T follicular helper cell (primary cell): ENCODE data around the gene TKT.

Experiments used
- DNase-seq: peaks from one replicate; pipeline ENCODE4 v3.0.0-alpha.2; 2020; ENCODE audit warnings: low read depth

The TKT gene

DNA sequence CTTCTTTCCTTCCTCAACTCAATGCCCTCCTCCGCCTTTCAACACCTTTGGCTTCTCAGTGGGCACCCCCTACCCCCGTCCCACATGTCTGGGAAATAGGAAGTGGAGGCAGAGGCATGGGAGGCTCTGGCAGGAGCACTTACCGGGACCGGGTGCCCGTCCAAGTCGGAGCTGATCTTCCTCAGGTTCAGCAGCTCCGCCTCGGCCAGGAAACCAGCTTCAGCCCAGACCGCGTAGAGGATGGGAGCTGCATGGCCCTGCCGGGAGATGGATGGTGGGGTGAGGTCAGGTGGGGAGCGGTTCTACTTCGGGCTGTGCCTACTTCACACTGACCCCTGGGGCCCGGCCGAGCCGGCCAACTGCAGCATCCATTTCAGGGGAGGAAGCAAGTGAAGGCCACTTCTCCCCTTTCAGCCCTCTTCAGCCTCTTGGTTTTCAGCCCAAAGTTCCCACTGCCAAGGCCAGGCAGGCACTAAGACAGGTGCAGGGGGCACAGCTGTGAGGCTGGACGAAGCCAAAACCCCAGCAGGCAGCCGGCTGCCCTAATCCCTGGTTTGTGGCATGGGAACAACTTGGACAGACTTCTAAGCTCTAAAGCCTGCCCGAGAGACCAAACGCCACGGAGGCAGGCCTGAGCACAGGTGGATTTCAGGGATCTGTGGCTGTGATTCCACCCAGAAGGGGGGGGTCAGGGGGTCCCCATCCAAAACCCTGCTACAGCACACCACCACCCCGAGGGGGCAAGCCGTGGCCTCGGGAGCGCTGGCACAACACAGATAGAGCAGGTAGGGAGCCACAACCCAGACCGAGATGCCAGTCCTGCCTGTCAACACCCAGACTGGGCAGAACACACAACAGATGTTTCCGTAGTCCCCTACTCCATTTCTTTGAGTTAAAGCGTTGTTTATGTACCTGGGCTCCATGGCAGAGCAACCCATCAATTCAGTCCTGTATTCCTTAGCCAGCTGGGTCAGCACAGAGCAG, 14.5 kb downstream of the TKT start:
- DNase-seq: no peak

DNA sequence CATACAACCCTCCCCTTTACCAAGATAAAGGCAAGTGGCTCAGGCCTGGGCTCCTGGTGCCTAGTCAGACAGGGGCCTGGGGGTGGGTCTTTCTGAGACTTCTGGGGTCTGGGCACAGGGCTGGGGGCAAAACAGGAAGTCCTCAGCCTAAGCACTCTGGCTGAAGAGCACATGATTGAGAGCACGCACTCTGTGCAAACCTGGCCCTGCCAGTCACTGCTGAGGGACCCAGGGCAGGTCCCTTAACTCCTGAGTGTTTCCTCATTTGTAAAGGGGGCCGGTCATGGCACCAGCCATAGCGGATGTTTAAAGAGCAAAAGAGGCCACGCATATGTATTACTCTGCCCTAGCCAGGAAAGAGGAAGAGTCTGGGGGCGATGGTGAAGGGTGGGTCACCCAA, 16.0 kb downstream of the TKT start:
- DNase-seq: no peak

DNA sequence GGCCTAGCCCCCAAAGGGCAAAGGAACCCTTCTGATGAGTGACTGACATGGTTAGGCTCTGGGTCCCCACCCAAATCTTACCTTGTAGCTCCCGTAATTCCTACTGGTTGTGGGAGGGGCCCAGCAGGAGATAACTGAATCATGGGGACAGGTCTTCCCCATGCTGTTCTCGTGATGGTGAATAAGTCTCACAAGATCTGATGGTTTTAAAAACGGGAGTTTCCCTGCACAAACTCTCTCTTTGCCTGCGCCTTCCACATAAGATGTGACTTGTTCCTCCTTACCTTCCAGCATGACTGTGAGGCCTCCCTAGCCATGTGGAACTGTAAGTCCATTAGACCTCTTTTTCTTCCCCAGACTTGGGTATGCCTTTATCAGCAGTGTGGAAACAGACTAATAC, 16.9 kb downstream of the TKT start:
- no peak for DNase-seq

DNA sequence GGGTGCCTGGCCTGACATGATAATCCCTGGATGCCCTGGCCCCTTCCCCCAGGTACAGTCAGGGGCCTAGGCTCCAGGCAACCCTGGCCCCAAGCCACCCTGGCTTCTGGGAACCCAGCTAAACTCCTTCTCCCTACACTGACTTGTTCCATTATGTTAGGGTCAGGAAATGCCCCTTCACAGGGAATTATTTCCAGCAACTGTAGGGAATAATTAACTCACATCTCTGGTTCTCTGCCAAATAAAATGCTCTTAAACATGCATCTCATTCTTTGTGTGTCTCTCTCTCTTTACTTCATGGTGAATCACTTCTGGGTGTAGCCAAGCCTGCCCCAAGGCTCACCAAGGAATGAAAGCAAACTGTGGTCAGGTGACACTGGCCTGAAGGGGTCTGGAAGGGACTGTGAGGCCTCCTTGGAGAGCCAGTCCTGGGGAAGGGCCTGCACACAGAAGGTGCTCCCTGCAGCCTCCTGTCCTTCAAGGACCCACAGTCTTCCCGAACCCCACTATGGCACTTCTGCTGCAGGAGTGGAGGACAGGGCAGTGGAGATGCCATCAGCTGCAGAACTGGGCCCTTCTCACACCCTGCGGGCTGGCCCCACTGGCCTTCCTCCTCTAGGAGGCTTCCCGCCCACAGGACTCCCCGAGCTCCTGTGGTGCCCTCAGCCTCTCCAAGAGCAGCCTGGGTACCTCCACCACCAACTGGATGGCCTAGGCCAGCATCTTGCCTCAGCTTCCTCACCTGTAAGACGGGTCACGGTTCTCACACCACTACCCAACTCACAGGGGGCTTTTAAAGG, 17.6 kb downstream of the TKT start:
- no peak for DNase-seq

DNA sequence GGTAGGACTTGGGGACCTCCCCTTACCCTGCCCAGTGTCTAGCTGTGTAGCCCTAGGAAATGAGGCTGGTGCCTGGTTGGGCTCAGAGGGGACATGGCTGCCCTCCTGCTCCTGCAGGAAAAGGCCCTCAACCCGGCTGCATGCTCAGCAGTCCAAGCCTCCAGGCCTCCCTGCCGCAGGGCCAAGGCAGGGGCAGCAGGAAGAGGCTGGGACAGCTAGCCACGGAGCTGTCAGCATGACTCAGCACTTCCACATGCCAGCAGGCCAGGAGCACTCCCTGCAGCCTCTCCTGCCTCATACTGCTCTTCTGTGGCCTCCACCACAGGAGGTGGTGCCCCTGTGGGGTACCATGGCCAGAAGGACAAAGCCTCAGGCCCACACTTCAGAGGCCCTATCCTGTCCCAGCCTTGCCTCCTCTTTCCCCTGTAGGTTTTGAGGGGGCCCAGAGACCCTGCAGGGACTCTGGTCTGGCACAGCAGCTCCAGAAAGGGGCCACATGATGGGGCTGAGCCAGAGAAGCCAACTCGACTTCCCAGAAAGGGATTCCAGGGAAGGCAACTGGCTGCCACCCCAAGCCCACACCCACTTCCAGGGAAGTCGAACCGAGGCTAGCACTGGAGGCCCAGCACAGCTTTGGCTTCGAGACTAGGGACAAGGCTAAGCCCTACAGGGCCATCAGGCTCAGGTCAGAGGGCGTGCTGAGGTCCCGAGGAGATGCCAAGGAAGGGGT, 19.5 kb downstream of the TKT start:
- DNase-seq: no peak

DNA sequence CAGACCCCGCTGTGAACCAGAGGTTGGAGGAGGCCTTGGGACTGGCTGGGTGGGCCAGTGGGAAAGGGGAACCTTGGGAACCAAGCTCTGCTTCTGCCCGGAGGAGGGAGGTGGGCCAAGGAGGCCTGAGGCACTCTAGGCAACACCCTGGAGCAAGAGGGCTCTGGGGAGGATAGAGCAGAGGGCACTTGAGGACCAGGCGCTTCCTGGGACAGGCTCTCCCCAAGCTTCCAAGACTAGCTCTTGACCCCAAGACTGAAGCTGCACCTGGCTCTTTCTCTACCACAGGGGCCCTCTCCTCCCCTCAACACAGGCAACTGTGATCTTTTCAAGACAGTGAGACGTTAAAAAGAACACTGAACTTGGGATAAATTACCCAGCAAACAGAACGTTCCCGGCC, 20.3 kb downstream of the TKT start:
- no peak for DNase-seq

DNA sequence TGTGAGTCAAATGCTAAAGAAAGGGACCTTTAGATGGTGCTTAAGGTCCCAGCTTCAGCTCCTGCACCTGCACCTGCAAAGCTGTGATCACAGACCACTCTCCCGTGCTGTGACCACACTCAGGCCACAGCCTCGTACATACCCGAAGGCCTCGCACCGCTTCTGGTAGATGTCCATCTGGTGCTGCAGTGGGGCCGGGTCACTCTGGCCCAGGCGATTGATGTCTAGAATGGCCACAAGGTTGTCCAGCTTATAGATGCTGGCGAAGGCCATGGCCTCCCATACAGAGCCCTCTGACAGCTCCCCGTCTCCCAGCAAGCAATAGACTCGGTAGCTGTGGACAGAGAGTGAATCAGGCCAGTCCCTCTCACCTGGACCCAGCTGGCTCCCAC, 21.0 kb downstream of the TKT start:
- no peak for DNase-seq

DNA sequence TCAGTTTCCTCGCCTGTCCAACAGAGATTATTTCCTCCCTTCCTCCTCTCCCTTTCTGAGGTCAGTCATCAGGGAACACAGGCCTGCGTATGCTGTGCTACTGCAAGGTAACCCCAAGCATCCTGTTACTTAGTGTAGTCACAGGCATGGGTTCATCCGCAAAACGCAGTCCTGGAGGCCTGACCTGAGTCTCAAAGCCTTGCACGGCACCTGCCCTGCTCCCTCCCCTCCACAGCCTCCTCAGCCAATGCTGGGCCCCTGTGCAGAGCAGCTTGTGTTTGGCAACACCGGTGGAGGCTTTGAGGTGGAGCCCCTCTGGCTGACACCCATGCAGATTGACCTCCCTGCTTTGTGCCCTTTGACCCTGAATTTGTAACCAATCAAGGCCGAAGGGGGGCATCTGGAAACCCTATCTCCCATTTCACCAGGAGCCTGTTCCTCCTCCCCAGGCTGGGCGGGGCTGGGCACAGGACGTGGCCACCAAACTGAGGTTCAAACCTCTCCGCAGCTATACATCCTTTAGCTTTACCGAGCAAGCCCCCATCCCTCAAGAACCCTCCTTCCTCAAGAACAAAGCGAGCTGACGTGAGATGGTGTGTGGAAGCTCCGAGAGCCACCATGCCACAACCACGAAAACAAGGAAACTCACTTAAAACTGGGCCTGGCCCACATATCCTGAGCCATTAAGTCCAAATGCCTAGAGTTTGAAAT, 21.5 kb downstream of the TKT start:
- DNase-seq: no peak

DNA sequence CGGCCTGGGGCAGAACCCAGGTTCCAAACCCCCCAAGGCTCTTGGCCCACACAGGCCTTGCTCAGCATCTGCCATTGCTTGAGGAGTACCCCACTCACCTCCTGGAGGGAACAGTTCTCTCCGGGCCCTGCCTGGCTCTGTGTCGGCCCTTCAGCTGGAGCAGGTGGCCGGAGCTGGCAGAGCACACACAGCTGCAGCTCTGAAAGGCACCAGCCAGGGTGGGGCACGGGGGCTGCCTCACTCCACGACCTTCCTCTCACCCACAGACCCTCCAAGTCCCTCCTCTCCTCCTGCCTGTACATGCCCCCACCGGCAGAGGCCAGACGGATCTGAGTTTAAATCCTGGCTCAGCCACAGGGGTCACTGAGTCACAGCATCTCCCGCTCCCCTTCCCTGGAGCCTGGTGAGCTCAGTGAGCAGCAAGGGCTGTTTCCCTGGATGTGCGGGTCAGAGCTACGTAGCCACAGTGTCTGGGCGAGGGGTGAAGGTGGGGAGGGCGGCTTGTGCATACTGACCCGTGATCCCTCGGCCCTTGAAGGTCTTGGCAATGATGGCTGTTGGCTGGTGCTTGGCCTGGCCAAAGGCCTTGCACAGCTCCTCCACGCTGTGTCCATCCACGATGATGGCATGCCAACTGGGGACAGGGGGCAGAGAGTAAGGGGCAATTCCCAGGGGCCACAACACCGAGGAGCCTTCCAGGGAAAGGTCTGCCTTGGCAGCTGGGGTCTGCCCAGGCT, 23.0 kb downstream of the TKT start:
- no peak for DNase-seq

DNA sequence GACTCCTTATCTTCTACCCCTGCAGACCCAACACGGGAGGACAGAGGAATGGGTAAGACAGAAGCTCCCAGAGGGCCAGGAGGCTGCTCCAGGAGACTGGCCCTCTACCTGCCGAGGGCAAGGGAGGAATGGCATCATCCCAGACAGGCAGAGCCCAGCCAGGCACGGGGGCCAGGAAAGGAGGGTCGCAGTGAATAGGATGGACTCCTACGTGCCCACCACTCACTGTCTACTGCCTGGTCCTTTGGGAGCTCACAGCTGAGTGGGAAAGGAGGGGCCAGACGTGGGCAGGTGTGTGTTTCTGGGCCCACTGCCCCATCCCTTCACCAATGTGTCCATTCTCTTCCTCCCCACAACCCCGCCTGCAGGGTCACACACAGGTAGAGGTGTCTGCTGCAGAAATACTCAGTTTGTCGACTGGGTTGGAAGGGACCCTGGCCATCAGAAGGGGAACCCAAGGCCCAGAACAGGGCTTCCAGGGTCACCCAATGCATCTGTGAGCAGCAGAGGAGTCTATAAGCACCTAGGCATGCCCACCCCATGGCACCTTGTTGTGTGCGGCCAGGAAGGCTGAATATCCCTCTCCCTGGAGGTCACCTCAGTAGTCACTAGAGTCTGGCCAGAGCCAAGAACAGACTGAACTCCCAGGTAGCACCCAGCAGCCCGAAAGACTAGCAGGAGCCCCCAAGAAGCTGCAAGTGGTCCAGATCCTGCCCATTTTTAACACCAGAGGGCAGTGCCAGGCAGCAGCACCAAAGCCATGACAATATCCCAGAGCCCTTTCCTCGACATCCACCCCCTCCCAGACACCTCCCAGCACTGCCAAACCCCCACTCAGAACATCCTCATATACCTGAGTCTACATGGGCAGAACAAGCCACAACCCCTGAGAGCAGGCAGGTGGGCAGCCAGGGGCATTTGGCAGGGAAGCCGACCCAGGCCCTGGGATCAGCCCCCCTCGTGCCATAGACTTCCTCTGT, 24.0 kb downstream of the TKT start:
- DNase-seq: no peak

DNA sequence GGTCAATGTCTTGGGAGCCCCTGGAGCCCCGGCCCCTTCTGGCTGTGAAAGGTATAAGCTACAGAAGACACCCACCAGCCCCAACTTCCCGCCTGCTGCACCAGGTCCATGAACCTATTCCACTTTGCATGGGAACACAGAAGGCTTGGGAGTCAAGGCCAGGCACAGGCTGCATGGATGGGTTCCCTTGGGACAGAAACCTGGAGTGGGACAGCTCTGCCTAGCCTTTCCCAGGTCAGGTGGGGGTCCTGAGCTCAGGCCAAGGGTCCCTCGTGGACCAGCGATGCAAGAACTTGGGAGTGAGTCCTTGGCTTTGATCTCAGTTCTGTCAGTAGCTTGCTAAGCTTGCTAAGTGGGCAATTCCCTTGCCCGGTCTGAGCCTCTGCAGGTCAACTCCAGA, 25.0 kb downstream of the TKT start:
- no peak for DNase-seq

DNA sequence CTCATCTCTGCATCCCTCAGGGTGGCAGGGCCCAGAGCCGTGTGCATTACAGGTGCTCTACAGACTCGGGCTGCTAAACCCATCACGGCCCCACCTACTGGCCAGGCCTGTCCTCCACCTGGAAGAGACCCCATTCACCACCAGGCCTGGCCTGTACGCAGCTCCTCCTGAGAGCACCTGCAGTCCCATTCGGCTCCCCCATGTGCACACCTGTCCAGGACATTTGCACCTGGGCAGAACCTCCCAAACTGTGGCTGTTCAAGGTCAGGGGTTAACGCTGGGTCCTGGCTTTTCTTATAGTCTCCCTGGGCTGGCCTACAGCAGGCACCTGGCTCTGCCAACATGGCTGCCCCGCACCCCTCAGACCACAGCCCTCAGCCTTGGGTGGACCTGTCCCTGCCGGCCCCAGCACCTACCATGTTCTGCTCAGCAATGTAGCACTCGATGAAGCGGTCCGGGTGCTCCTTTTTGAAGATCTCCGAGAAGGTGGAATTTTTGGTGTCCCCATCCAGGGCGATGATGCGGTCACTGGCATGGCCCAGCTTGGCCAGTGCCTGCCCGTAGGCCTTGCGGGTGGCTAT, 25.7 kb downstream of the TKT start:
- no peak for DNase-seq

DNA sequence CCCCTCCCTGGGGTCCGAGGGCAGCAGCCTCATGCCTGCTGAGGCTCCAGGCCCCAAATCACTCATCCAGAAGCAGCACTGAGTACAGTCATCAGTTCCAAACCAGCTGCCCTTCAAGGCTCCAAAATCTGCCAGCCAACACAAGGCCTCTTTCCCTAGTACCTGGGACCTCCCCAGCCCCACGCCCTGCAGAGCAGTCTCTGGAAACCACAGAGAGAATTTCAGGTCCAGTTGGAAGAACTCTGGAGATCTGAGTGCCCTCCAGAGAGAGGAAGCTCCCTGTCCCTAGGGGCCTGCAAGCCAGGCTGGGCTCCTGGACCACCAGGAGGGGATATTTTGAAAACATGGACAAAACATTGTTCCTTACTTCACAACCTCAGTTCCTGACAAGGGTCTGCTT, 26.2 kb downstream of the TKT start:
- DNase-seq: no peak

DNA sequence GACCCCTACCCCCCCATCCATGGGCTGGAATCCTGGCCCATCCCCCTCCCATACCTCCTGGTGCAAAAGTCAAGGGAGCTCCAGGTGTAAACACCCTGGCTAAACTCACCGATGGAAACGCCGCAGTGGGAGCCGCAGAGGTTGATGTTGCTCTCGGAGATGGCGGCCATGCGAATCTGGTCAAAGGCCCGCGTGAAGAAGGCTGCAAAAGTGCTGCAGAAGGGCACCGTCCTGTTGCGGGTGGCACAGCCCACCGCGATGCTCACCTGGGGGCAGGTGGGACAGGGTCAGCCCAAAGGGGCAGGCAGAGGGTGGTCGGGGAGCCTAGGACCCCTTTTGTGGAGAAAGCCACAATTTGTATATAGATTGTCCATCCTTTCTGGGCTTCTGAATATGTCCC, 26.7 kb downstream of the TKT start:
- DNase-seq: no peak

DNA sequence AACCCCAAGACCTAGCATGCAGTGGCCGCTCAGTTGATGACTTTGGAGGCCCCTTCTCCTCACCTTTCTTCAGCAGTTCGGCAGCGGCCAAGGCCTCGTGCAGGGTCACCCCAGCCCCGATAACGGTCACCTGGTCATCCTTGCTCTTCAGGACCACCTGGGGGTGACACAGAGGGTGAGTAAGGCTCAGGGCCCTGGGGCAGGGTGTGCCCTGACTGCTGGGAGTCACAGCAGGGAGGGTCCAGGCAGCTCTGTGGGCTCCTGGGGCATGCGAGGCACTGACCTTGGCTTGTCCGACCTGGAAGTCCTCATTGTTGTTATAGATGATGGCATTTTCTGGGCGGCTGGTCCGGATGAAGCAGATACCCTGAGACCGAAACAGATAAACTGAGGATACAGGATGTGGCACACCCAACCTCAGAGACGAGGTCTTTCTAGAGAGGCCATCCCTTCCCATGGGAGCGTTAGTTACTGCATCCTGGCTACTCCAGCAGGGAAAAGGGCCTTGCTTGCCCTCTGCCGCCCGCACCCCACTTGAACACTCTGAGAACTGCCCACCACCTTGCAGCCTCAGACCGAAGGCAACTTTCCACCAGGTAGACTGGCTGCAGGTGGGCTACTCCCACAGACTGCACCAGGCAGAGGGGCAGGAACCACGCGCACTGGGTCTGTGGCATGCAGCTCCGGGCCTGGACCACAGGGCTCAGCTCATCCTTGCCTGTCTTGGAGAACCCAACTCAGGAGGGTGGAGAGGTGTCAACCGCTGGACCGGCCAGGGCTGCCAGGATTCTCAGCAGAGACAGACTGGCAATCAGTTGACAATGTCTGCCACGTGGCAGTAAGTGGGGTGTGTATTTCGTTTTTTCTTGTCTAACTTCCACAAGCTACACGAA, 27.6 kb downstream of the TKT start:
- no peak for DNase-seq

DNA sequence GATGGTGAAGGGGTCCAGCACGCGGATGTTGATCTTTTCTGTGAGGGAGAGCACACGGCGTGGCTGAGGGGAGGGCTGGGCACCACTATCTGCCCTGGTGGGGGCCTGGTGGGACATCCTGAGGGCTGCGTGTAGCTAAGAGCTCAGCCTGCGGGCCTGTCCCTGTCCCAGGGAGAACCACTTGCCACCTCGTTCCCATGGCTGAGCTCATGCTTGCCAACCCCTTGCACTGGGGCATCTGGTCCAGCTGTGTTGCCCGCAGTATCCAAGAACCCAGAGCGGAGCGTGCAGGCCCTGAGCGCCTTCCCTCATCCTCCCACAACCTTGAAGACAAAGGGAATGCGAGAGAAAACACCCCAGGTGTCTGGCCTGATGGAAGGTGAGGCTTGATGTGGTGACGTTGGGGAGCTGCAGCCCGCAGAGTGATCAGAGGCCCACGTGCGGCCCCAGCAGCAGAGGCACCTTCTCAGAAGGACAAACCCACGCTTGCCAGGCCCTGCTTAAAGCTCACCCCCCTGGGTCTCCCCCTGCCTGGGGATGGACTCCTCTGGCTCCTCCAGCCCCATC, 28.9 kb downstream of the TKT start:
- no peak for DNase-seq

DNA sequence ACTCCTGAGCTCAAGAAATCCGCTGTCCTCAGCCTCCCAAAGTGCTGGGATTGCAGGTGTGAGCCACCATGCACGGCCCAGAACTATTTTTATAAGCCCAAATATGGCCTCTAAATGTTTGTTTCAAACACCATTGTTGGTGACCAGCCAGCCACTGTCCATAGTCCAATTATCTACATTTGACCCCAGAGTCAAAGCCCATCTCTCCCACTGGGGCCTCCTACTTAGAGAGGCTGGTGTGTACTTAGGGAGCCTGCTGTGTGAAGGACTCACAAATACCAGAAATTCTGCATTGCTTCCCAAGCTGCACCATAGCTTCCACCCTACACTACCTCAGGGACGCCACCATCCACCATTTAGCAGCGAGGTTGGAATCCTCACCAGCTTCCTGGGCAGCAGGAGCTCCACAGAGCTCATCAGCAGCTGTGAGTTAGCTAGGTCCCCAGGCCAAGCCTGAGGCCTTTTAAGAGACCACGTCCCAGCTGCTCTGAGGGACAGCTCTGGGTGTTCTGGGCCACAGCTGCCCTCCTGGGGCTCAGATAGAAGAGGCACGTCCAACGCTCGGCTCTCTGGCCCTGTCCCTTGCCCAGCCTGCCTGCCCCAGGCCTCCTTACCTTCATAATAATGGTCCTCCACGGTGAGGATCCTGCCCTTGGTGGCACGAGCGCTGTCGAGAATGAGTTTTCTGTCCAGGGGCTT, 29.5 kb downstream of the TKT start:
- no peak for DNase-seq
